SK-N-SH (cell line): ENCODE measurements around the gene LSMEM2. TPM values are rescaled to one million over a fixed set of nuclear protein-coding genes. Genes with fewer than 3 reads are reported as not detected.

ENCODE experiments used
- CTCF ChIA-PET: fragments of 300-600, 350-600 bp; formaldehyde crosslinking; extraction: SDS; loops from one replicate; lab custom pipeline; 2021; lab: Yijun Ruan, JAX
- POLR2A ChIA-PET: fragments of 350-600 bp; sonication (Branson Sonifier 250); formaldehyde crosslinking; extraction: SDS; loops from one replicate; lab custom pipeline; 2020; ENCODE audit warnings: antibody characterized with exemption, inconsistent platforms; lab: Yijun Ruan, JAX
- DNase-seq: peaks from one replicate; pipeline ENCODE4 v3.0.0; 2012
- H2AFZ ChIP-seq: fragments of 200-600 bp; sonication (generic); 2 replicates; pipeline ENCODE4 v1.8.1; 2016; ENCODE audit warnings: antibody characterized with exemption, mild to moderate bottlenecking, low read depth
- H3F3A ChIP-seq: fragments of 200-600 bp; sonication (generic); replicated peaks from 2 replicates; pipeline ENCODE3; 2016; ENCODE audit warnings: antibody characterized with exemption, mild to moderate bottlenecking; ENCODE audit not compliant: insufficient read depth
- H3K27ac ChIP-seq, 2 experiments: fragments of 200-500 bp in 1 of 2; fragments of 200-600 bp in 1 of 2; sonication (Bioruptor generic) in 1 of 2; sonication (generic), shearing (Covaris generic) in 1 of 2; 2 replicates each; pipeline versions ENCODE4 v1.5.1 to v1.6.1; 2014 to 2016; ENCODE audit warnings: low read depth in 2 of 2, inconsistent platforms in 1 of 2, low read length in 1 of 2, mild to moderate bottlenecking in 1 of 2, mixed read lengths in 1 of 2
- H3K27me3 ChIP-seq: fragments of 200-600 bp; sonication (generic), shearing (Covaris generic); 2 replicates; pipeline ENCODE4 v1.6.1; 2016; ENCODE audit warnings: mixed run types; ENCODE audit not compliant: insufficient read depth
- H3K36me3 ChIP-seq, 2 experiments: fragments of 200-500 bp in 1 of 2; fragments of 200-600 bp in 1 of 2; sonication (Bioruptor generic) in 1 of 2; sonication (generic) in 1 of 2; replicated peaks in 1 of 2; 2 replicates each; pipeline versions ENCODE3 to v1.5.1; 2014 to 2016; ENCODE audit warnings: low read length in 1 of 2, mild to moderate bottlenecking in 1 of 2; ENCODE audit not compliant: insufficient read depth in 2 of 2, control insufficient read depth in 1 of 2
- H3K4me1 ChIP-seq, 2 experiments: fragments of 200-500 bp in 1 of 2; fragments of 200-600 bp in 1 of 2; sonication (Bioruptor generic) in 1 of 2; sonication (generic), shearing (Covaris generic) in 1 of 2; 2 replicates each; pipeline versions ENCODE4 v1.5.1 to v1.6.1; 2014 to 2016; ENCODE audit warnings: low read depth in 1 of 2, low read length in 1 of 2, mixed run types in 1 of 2; ENCODE audit not compliant: insufficient read depth in 2 of 2, control insufficient read depth in 1 of 2
- H3K4me2 ChIP-seq: fragments of 200-600 bp; sonication (generic), shearing (Covaris generic); 2 replicates; pipeline ENCODE4 v1.6.1; 2017; ENCODE audit warnings: mixed run types
- H3K4me3 ChIP-seq, 2 experiments: fragments of 200-500 bp in 1 of 2; fragments of 200-600 bp in 1 of 2; sonication (Bioruptor generic) in 1 of 2; sonication (generic), shearing (Covaris generic) in 1 of 2; 2 replicates each; pipeline versions ENCODE4 v1.5.1 to v1.8.1; 2014 to 2016; ENCODE audit warnings: low read depth in 2 of 2, inconsistent platforms in 1 of 2, low read length in 1 of 2, mild to moderate bottlenecking in 1 of 2, mixed read lengths in 1 of 2, moderate library complexity in 1 of 2
- H3K79me2 ChIP-seq: fragments of 200-600 bp; sonication (generic); 2 replicates; pipeline ENCODE4 v1.8.1; 2017; ENCODE audit warnings: mild to moderate bottlenecking; ENCODE audit not compliant: insufficient read depth
- H3K9ac ChIP-seq: fragments of 200-600 bp; sonication (generic); 2 replicates; pipeline ENCODE4 v1.6.1; 2017; ENCODE audit warnings: mixed run types
- H3K9me2 ChIP-seq: fragments of 200-600 bp; sonication (generic); 2 replicates; pipeline ENCODE4 v1.6.1; 2017; ENCODE audit warnings: mixed run types
- H3K9me3 ChIP-seq: fragments of 200-600 bp; sonication (generic); 2 replicates; pipeline ENCODE4 v1.6.1; 2017; ENCODE audit warnings: mixed run types, mild to moderate bottlenecking, moderate library complexity
- H4K20me1 ChIP-seq: fragments of 200-600 bp; sonication (generic); 2 replicates; pipeline ENCODE4 v1.6.1; 2017; ENCODE audit warnings: mild to moderate bottlenecking, mixed run types; ENCODE audit not compliant: insufficient read depth
- CHD2 ChIP-seq: fragments of 150-350 bp; IDR thresholded peaks from 2 replicates; pipeline ENCODE4 v1.6.1; 2018; ENCODE audit warnings: low read length; ENCODE audit not compliant: partially characterized antibody
- ELF1 ChIP-seq: IDR thresholded peaks from 2 replicates; pipeline ENCODE4 v1.4.0; 2012
- EP300 ChIP-seq, 2 experiments: IDR thresholded peaks; 2 replicates each; pipeline versions ENCODE4 v1.4.0 to v1.6.1; 2012; ENCODE audit warnings: borderline replicate concordance in 1 of 2, low read depth in 1 of 2, low read length in 1 of 2
- FOSL2 ChIP-seq: IDR thresholded peaks from 2 replicates; pipeline ENCODE4 v1.4.0; 2012; ENCODE audit warnings: low read depth, mild to moderate bottlenecking, moderate library complexity, borderline replicate concordance
- FOXJ3 ChIP-seq: sonication (generic); formaldehyde crosslinking; IDR thresholded peaks from 2 replicates; pipeline ENCODE4 v1.5.1; 2020; ENCODE audit warnings: mild to moderate bottlenecking, missing genetic modification reagents
- GATA2 ChIP-seq: sonication (generic); formaldehyde crosslinking; IDR thresholded peaks from 2 replicates; pipeline ENCODE4 v1.5.0; 2020; ENCODE audit warnings: mild to moderate bottlenecking, missing genetic modification reagents
- JUND ChIP-seq: IDR thresholded peaks from 2 replicates; pipeline ENCODE4 v1.4.0; 2012
- MEF2A ChIP-seq: IDR thresholded peaks from 2 replicates; pipeline ENCODE4 v1.4.0; 2012; ENCODE audit warnings: low read depth, borderline replicate concordance
- MXI1 ChIP-seq: IDR thresholded peaks from 2 replicates; pipeline ENCODE4 v1.6.1; 2012; ENCODE audit warnings: mild to moderate bottlenecking, low read depth, low read length, improper control_type of control experiment
- POLR2AphosphoS5 ChIP-seq: IDR thresholded peaks from 2 replicates; pipeline ENCODE4 v1.6.1; 2012; ENCODE audit warnings: low read depth, low read length
- RFX5 ChIP-seq: IDR thresholded peaks from 2 replicates; pipeline ENCODE4 v1.6.1; 2012; ENCODE audit warnings: mild to moderate bottlenecking, improper control_type of control experiment, low read length
- RXRA ChIP-seq: IDR thresholded peaks from 2 replicates; pipeline ENCODE4 v1.4.0; 2012; ENCODE audit warnings: low read depth, mild to moderate bottlenecking, borderline replicate concordance
- SIN3A ChIP-seq: IDR thresholded peaks from 2 replicates; pipeline ENCODE4 v1.6.1; 2012; ENCODE audit warnings: low read depth, mild to moderate bottlenecking, low read length, moderate library complexity, borderline replicate concordance
- SMC3 ChIP-seq: IDR thresholded peaks from 2 replicates; pipeline ENCODE4 v1.6.1; 2012; ENCODE audit warnings: low read depth, low read length, improper control_type of control experiment
- TEAD4 ChIP-seq: IDR thresholded peaks from 2 replicates; pipeline ENCODE4 v1.4.0; 2012; ENCODE audit warnings: mild to moderate bottlenecking, borderline replicate concordance; ENCODE audit not compliant: insufficient read depth
- WGBS: methylation state at CpG from one replicate; pipeline ENCODE4 v1.1.6; 2017; ENCODE audit warnings: low lambda C conversion rate; 5-methylcytosine and 5-hydroxymethylcytosine counted together
- polyA plus RNA-seq, 3 experiments: library from polyadenylated mRNA; depleted of rRNA; stranded (reverse); fragments of >200 nt; gene quantifications; 2 replicates each; pipeline ENCODE4 v1.2.3, GENCODE V29; 2012
- TF ChIP-seq, protein P1 (sequence below): fragments of 150-350 bp; IDR thresholded peaks from 2 replicates; pipeline ENCODE4 v1.6.1; 2016; ENCODE audit warnings: mild to moderate bottlenecking, low read depth, low read length
- TF ChIP-seq, protein P2 (sequence below): IDR thresholded peaks from 2 replicates; pipeline ENCODE4 v1.4.0; 2012; ENCODE audit warnings: low read depth
- TF ChIP-seq, protein P3 (sequence below): IDR thresholded peaks from 2 replicates; pipeline ENCODE4 v1.6.1; 2012; ENCODE audit warnings: mild to moderate bottlenecking, low read depth, low read length, moderate library complexity

Gene LSMEM2
- polyA plus RNA-seq, 1 of the 3 experiments (the other 2 are of a cell fraction), result 0.03 TPM

DNA sequence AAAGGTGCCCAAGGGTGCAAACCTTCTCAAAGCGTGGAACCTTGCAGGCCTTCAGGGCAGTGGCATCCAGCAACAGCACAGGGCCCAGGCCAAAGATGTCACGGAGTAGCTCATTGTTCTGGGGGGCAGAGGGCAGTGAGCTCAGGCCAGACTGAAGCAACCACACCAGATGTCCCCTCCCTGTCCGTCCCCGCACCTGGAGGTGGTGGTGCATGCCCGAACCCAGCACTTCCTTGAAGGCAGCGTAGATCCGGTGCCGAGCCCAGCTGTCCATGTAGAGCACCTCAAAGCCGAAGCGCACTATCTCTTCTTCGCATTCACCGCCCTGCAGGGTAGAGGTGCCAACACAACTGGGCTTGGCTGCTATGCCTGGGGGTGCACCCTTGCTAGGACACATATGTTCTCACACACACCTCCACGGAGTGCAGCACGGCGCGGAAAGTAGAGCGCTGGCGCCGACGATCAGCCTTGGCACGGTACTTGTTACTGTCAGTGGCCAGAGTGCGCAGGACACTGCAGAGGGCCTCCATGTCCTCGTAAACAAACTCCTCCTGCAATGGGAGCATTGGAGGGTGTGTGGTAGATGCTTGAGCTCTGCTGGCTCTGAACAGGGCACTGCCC is 9.6 kb downstream of the LSMEM2 start:
- no peak for TF ChIP-seq CHD2
- TF ChIP-seq TEAD4, result no peak
- no peak for TF ChIP-seq SIN3A
- TF ChIP-seq POLR2AphosphoS5, result no peak
- no peak for TF ChIP-seq MEF2A
- no peak for TF ChIP-seq GATA2
- no peak for TF ChIP-seq EP300 (IDR thresholded peaks at IDR 0.05; ENCODE audit: borderline replicate concordance in 1 of 2, low read depth in 1 of 2, low read length in 1 of 2)
- TF ChIP-seq JUND, result no peak
- TF ChIP-seq, protein P1, sequence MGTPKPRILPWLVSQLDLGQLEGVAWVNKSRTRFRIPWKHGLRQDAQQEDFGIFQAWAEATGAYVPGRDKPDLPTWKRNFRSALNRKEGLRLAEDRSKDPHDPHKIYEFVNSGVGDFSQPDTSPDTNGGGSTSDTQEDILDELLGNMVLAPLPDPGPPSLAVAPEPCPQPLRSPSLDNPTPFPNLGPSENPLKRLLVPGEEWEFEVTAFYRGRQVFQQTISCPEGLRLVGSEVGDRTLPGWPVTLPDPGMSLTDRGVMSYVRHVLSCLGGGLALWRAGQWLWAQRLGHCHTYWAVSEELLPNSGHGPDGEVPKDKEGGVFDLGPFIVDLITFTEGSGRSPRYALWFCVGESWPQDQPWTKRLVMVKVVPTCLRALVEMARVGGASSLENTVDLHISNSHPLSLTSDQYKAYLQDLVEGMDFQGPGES, result no peak
- TF ChIP-seq MXI1, result no peak
- no peak for TF ChIP-seq FOSL2
- TF ChIP-seq RFX5, result no peak
- TF ChIP-seq RXRA, result no peak
- TF ChIP-seq, protein P2, sequence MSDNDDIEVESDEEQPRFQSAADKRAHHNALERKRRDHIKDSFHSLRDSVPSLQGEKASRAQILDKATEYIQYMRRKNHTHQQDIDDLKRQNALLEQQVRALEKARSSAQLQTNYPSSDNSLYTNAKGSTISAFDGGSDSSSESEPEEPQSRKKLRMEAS, result no peak
- TF ChIP-seq FOXJ3, result no peak
- no peak for TF ChIP-seq SMC3
- no peak for TF ChIP-seq ELF1
- TF ChIP-seq, protein P3, sequence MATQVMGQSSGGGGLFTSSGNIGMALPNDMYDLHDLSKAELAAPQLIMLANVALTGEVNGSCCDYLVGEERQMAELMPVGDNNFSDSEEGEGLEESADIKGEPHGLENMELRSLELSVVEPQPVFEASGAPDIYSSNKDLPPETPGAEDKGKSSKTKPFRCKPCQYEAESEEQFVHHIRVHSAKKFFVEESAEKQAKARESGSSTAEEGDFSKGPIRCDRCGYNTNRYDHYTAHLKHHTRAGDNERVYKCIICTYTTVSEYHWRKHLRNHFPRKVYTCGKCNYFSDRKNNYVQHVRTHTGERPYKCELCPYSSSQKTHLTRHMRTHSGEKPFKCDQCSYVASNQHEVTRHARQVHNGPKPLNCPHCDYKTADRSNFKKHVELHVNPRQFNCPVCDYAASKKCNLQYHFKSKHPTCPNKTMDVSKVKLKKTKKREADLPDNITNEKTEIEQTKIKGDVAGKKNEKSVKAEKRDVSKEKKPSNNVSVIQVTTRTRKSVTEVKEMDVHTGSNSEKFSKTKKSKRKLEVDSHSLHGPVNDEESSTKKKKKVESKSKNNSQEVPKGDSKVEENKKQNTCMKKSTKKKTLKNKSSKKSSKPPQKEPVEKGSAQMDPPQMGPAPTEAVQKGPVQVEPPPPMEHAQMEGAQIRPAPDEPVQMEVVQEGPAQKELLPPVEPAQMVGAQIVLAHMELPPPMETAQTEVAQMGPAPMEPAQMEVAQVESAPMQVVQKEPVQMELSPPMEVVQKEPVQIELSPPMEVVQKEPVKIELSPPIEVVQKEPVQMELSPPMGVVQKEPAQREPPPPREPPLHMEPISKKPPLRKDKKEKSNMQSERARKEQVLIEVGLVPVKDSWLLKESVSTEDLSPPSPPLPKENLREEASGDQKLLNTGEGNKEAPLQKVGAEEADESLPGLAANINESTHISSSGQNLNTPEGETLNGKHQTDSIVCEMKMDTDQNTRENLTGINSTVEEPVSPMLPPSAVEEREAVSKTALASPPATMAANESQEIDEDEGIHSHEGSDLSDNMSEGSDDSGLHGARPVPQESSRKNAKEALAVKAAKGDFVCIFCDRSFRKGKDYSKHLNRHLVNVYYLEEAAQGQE, result no peak
- POLR2A ChIA-PET, result interaction anchor here (0.6 kb wide), 1 partner anchor 8 kb away, joined by 3 read pairs; no protein-coding TSS in a partner anchor
- Histone ChIP-seq H3K36me3 (peaks cover 3 to 29% of the 10 kb centered on the region in 2 experiments), H4K20me1 (no peaks in the 10 kb centered on the region), H2AFZ (no peak overlapping the region), H3F3A (peaks cover 3% of the 10 kb centered on the region), H3K27me3 (no peaks in the 10 kb centered on the region), H3K4me2 (no peak overlapping the region), H3K9me3 (no peaks in the 10 kb centered on the region), H3K9ac (no peak overlapping the region), H3K4me1 (peaks cover 3 to 16% of the 10 kb centered on the region in 2 experiments; a peak in 2 of 4 replicates), H3K79me2 (peaks cover 20% of the 10 kb centered on the region), H3K9me2 (no peaks in the 10 kb centered on the region), H3K4me3 (no peak overlapping the region), H3K27ac (no peak overlapping the region)
- no peak for DNase-seq
- CTCF ChIA-PET, result interaction anchor here (1.1 to 2.6 kb wide), 7 partner anchors 11 to 99 kb away, joined by 4 to 11 read pairs (median 4); partner anchors contain the start of genes HYAL3 and NAA80
- WGBS, result 86% methylated on average over 2 of the region's 23 CpGs
